Parathyroid adenoma (tissue), 2 donors: Measurements from ENCODE around the gene SCN8A.

Experiments
- H2AFZ ChIP-seq: fragments of 300-600 bp; sonication (generic); one replicate; pipeline ENCODE4 v1.7.0; 2017; ENCODE audit warnings: antibody characterized with exemption, mild to moderate bottlenecking
- H3K27ac ChIP-seq: fragments of 300-600 bp; sonication (generic); one replicate; pipeline ENCODE4 v1.7.0; 2017
- H3K27me3 ChIP-seq: fragments of 300-600 bp; sonication (generic); one replicate; pipeline ENCODE4 v1.7.0; 2017; ENCODE audit warnings: low read length; ENCODE audit not compliant: control insufficient read depth, insufficient read depth
- H3K36me3 ChIP-seq: fragments of 300-600 bp; sonication (generic); one replicate; pipeline ENCODE4 v1.7.0; 2017; ENCODE audit warnings: low read length; ENCODE audit not compliant: control insufficient read depth, insufficient read depth
- H3K4me1 ChIP-seq: fragments of 300-600 bp; sonication (generic); one replicate; pipeline ENCODE4 v1.7.0; 2017; ENCODE audit warnings: control low read depth
- H3K4me2 ChIP-seq: fragments of 300-600 bp; sonication (generic); one replicate; pipeline ENCODE4 v1.7.0; 2017; ENCODE audit warnings: low read length
- H3K4me3 ChIP-seq: fragments of 300-600 bp; sonication (generic); one replicate; pipeline ENCODE4 v1.7.0; 2017; ENCODE audit warnings: low read depth, low read length
- H3K79me2 ChIP-seq: fragments of 300-600 bp; sonication (generic); one replicate; pipeline ENCODE4 v1.7.0; 2017; ENCODE audit warnings: control low read depth
- H3K9ac ChIP-seq: fragments of 300-600 bp; sonication (generic); one replicate; pipeline ENCODE4 v1.7.0; 2017; ENCODE audit warnings: mild to moderate bottlenecking
- H3K9me3 ChIP-seq: fragments of 300-600 bp; sonication (generic); one replicate; pipeline ENCODE4 v1.7.0; 2017; ENCODE audit warnings: low read length; ENCODE audit not compliant: control insufficient read depth
- TF ChIP-seq, protein P1 (sequence below): fragments of 300-600 bp; sonication (generic); IDR thresholded peaks from one replicate; pipeline ENCODE4 v1.7.0; 2017; ENCODE audit warnings: antibody characterized with exemption, mild to moderate bottlenecking
- donor health status: primary hyperparathyroidism.

SCN8A gene

DNA sequence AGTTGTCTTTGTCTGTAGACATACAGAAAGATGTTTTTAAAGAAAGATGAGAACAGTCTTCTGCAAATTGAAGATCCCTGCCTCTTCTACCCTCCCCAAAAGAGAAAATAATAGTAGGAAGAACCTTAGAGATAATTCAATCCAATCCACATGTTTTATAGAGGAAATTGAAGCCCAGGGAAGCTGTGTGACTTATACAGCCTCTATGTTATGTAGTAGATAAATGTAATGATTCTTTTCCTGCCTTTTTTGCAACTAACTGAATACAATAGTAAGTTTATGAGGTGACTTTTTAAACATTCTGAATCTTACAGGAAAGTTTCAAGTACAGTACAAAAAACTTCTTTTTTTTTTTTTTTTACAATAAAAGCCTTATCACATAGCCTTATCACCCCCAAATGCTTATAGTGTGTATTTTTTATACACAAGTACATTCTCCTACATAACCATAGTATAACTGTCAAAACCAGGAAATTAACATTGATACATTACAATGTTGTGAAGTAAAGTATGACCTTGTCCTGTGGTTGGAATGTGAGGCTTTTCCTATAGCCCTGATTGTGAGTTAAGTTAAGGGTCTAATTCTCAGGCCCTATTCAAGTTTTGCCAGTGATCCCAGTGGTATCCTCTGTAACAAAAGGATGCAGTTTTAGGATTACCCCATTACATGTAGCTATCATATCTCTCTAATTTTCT lies 163.1 kb downstream of the SCN8A start:
- no peaks in the 10 kb centered on the region for H3K4me1 ChIP-seq
- H2AFZ ChIP-seq, result no peak overlapping the region
- H3K79me2 ChIP-seq, result no peaks in the 10 kb centered on the region
- TF ChIP-seq, protein P1, sequence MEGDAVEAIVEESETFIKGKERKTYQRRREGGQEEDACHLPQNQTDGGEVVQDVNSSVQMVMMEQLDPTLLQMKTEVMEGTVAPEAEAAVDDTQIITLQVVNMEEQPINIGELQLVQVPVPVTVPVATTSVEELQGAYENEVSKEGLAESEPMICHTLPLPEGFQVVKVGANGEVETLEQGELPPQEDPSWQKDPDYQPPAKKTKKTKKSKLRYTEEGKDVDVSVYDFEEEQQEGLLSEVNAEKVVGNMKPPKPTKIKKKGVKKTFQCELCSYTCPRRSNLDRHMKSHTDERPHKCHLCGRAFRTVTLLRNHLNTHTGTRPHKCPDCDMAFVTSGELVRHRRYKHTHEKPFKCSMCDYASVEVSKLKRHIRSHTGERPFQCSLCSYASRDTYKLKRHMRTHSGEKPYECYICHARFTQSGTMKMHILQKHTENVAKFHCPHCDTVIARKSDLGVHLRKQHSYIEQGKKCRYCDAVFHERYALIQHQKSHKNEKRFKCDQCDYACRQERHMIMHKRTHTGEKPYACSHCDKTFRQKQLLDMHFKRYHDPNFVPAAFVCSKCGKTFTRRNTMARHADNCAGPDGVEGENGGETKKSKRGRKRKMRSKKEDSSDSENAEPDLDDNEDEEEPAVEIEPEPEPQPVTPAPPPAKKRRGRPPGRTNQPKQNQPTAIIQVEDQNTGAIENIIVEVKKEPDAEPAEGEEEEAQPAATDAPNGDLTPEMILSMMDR, result no peak
- no peak overlapping the region for H3K4me3 ChIP-seq
- H3K4me2 ChIP-seq, result no peak overlapping the region
- no peaks in the 10 kb centered on the region for H3K36me3 ChIP-seq
- no peaks in the 10 kb centered on the region for H3K27me3 ChIP-seq
- H3K27ac ChIP-seq, result no peak overlapping the region
- no peak overlapping the region for H3K9ac ChIP-seq
- H3K9me3 ChIP-seq, result no peaks in the 10 kb centered on the region

DNA sequence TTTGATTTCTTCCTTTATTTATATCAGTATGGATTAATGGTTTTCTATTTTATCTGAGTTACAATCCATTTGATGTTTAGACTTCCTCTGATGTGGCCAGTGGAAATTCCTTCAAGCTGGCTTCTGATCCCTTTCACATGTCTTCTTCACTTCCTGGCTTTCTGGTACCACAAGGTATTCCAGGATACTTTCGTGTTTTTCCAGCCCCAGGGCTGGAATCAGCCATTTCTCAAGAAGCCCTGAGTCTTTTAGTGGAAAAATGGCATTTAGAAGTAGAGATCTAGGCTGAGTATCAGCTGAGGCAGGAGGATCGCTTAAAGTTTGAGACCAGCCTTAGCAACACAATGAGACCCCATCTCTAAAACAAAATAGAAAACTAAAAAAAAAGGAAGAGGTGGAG lies 164.2 kb downstream of the SCN8A start:
- no peaks in the 10 kb centered on the region for H3K9me3 ChIP-seq
- no peak overlapping the region for H2AFZ ChIP-seq
- H3K27ac ChIP-seq, result no peak overlapping the region
- TF ChIP-seq, protein P1, result no peak
- no peak overlapping the region for H3K9ac ChIP-seq
- H3K4me2 ChIP-seq, result no peak overlapping the region
- H3K79me2 ChIP-seq, result no peaks in the 10 kb centered on the region
- H3K27me3 ChIP-seq, result no peaks in the 10 kb centered on the region
- H3K36me3 ChIP-seq, result no peaks in the 10 kb centered on the region
- no peaks in the 10 kb centered on the region for H3K4me1 ChIP-seq
- no peak overlapping the region for H3K4me3 ChIP-seq

DNA sequence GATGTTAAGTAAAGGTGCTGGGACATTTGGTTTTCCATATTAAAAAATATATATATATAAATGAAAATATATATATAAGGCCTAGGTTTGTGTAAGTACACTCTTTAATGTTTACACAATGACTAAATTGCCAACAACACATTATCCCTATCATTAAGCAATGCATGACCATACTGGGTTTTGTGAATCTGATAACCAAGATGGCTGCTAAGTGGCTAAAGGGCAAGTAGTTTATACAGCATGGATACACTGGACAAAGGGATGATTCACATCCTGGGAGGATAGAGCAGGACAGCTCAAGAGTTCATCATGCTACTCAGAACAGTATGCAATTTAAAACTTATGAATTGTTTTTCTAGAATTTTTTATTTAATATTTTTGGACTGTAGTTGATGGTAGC lies 168.1 kb downstream of the SCN8A start:
- H3K36me3 ChIP-seq, result no peaks in the 10 kb centered on the region
- H3K9ac ChIP-seq, result no peak overlapping the region

DNA sequence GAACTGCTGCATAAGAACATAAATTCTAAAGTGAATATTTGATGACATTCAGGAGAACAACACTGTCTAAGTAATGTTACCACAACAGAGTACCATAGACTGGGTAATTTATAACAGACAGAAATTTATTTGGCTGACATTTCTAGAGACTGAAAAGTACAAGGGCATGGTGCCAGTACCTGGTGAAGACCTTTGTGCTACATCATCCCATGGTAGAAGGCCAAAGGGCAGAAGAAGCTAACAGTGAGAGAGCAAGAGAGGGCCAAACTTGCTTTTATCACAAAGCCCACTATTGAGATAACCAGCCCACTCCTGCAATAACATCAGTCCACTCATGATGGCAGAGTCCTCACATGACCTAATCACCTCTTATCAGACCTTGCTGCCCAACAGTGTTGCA lies 168.7 kb downstream of the SCN8A start:
- Histone ChIP-seq H3K4me2 (no peak overlapping the region), H3K9me3 (no peaks in the 10 kb centered on the region), H2AFZ (no peak overlapping the region), H3K27me3 (no peaks in the 10 kb centered on the region), H3K4me3 (no peak overlapping the region), H3K27ac (no peak overlapping the region), H3K36me3 (no peaks in the 10 kb centered on the region), H3K9ac (no peak overlapping the region), H3K4me1 (no peaks in the 10 kb centered on the region), H3K79me2 (no peaks in the 10 kb centered on the region)
- TF ChIP-seq, protein P1, result no peak

More for the DNA sequence above, 168.1 kb downstream of the SCN8A start:
- H3K79me2 ChIP-seq, result no peaks in the 10 kb centered on the region
- TF ChIP-seq, protein P1, result no peak
- no peak overlapping the region for H3K4me2 ChIP-seq
- no peaks in the 10 kb centered on the region for H3K27me3 ChIP-seq
- no peak overlapping the region for H2AFZ ChIP-seq
- no peaks in the 10 kb centered on the region for H3K9me3 ChIP-seq
- H3K4me1 ChIP-seq, result no peaks in the 10 kb centered on the region
- H3K4me3 ChIP-seq, result no peak overlapping the region
- no peak overlapping the region for H3K27ac ChIP-seq

DNA sequence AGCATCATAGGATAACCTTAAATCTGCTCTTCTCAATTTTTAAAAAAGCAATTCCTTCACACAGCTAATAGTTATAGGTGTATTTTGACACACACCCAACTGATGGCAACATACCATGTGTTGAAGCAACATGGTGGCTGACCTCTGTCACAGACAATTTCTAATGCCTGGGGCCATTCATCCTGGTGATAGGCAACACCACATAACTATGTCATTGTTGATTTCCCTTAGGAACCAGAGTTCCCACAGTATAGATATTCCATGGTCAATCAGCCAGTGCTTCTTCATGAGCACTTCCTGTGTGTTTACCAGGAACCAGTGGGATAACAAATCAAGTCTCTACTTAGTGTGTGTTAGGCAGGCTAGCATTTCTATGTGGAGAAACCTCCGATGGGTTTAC lies 169.2 kb downstream of the SCN8A start:
- no peak overlapping the region for H2AFZ ChIP-seq
- H3K4me1 ChIP-seq, result no peaks in the 10 kb centered on the region
- H3K4me2 ChIP-seq, result no peak overlapping the region
- no peak overlapping the region for H3K27ac ChIP-seq
- H3K36me3 ChIP-seq, result no peaks in the 10 kb centered on the region
- H3K9ac ChIP-seq, result no peak overlapping the region
- H3K9me3 ChIP-seq, result no peaks in the 10 kb centered on the region
- no peak overlapping the region for H3K4me3 ChIP-seq
- no peaks in the 10 kb centered on the region for H3K27me3 ChIP-seq
- TF ChIP-seq, protein P1, result no peak
- H3K79me2 ChIP-seq, result no peaks in the 10 kb centered on the region
